Stomach (tissue), 9 donors: ENCODE measurements around the gene BUD13. TPM values are rescaled to one million over a fixed set of nuclear protein-coding genes. Genes with fewer than 3 reads are reported as not detected.

ENCODE experiments used
- DNase-seq, 2 donors: peaks; one replicate each; pipeline versions ENCODE4 v3.0.0 to v3.0.0-alpha.2; 2013 to 2019
- H3K27ac ChIP-seq, 5 donors: fragments of 200-600 bp in 4 of 5; sonication (generic) in 4 of 5; one replicate each; pipeline ENCODE4 v1.5.1; 2013 to 2019; ENCODE audit warnings: mild to moderate bottlenecking in 1 of 5, moderate library complexity in 1 of 5
- H3K27me3 ChIP-seq, 3 donors: fragments of 200-600 bp; sonication (generic); one replicate each; pipeline ENCODE4 v1.5.1; 2017 to 2019; ENCODE audit warnings: mixed run types in 1 of 3
- H3K36me3 ChIP-seq, 4 donors: fragments of 200-600 bp; sonication (generic); 1 replicate in 3 of 4; 2 replicates in 1 of 4; pipeline ENCODE4 v1.5.1; 2016 to 2019
- H3K4me1 ChIP-seq, 4 donors: fragments of 200-600 bp; sonication (generic); one replicate each; pipeline ENCODE4 v1.5.1; 2016 to 2019
- H3K4me3 ChIP-seq, 4 donors: fragments of 200-600 bp; sonication (generic) in 3 of 4; one replicate each; pipeline ENCODE4 v1.5.1; 2016 to 2019; ENCODE audit warnings: mild to moderate bottlenecking in 1 of 4
- H3K9me3 ChIP-seq, 4 donors: fragments of 200-600 bp; sonication (generic); one replicate each; pipeline ENCODE4 v1.5.1; 2016 to 2019
- CTCF ChIP-seq, 7 experiments: fragments of 450-650 bp in 4 of 7; fragments of 200-600 bp in 3 of 7; sonication (generic) in 3 of 7; IDR thresholded peaks; one replicate each; pipeline ENCODE4 v1.5.1; 2016 to 2019; ENCODE audit warnings: antibody characterized with exemption in 7 of 7, control low read depth in 2 of 7, mild to moderate bottlenecking in 1 of 7
- EP300 ChIP-seq: sonication (generic); formaldehyde crosslinking; IDR thresholded peaks from one replicate; pipeline ENCODE4 v1.6.1; 2017; ENCODE audit warnings: antibody characterized with exemption
- POLR2A ChIP-seq, 4 donors: fragments of 450-650 bp; IDR thresholded peaks; one replicate each; pipeline ENCODE4 v1.6.1; 2016; ENCODE audit warnings: antibody characterized with exemption in 4 of 4, control low read depth in 2 of 4, mild to moderate bottlenecking in 1 of 4, moderate library complexity in 1 of 4
- POLR2AphosphoS5 ChIP-seq, 3 donors: sonication (generic); formaldehyde crosslinking; IDR thresholded peaks; one replicate each; pipeline ENCODE4 v1.6.1; 2016; ENCODE audit warnings: antibody characterized with exemption in 3 of 3
- WGBS, 5 donors: extraction: QIAGEN DNeasy Blood & Tissue Kit in 3 of 5; methylation state at CpG; one replicate each; pipeline versions ENCODE4 v1.1.5 to v1.1.7; 2013 to 2018; 5-methylcytosine and 5-hydroxymethylcytosine counted together
- intact Hi-C: fragments of 100-400 bp; cut with DNase I; formaldehyde crosslinking; loops from one replicate; pipeline ENCODE4 v1.15.1; 2023; ENCODE audit warnings: low total_unique reads
- polyA plus RNA-seq, 3 donors: library from polyadenylated mRNA; stranded (reverse); fragments of 200-250 nt; gene quantifications; one replicate each; pipeline ENCODE4 v1.2.3, GENCODE V29; 2013
- total RNA-seq, 5 donors: library from RNA; depleted of rRNA; stranded (reverse); fragments of >200 nt; gene quantifications; one replicate each; pipeline versions ENCODE4 v1.1.0 to v1.2.3, GENCODE V29; 2014 to 2016
- donor health status: healthy with polysubstance abuse.
- donor health status: Bipolar disorder and iron deficiency.
- donor health status: healthy.

The BUD13 gene
- total and polyA plus RNA-seq, 8 donors = 4.1 to 21.7 (median 15.8) TPM

- Histone ChIP-seq H3K27me3 (no peaks in the 10 kb centered on the region), H3K4me3 (no peak overlapping the region), H3K4me1 (no peaks in the 10 kb centered on the region), H3K27ac (no peak overlapping the region), H3K36me3 (no peaks in the 10 kb centered on the region), H3K9me3 (no peaks in the 10 kb centered on the region)
- 84 to 92% (median 88%) methylated on average over 9 of the region's 9 CpGs for WGBS, 5 donors
- intact Hi-C loops = no loop called here
- TF ChIP-seq EP300 (no peak), CTCF (IDR thresholded peaks at IDR 0.05) (no peak), POLR2A (IDR thresholded peaks at IDR 0.05) (no peak), POLR2AphosphoS5 (IDR thresholded peaks at IDR 0.05) (no peak)
- DNase-seq = no peak
Measured at GRCh38 chr11:116819049-116819448, 46.3 kb upstream of the BUD13 start.

- TF ChIP-seq POLR2A (IDR thresholded peaks at IDR 0.05) (no peak), EP300 (no peak), POLR2AphosphoS5 (IDR thresholded peaks at IDR 0.05) (no peak), CTCF (IDR thresholded peaks at IDR 0.05) (no peak)
- intact Hi-C loops = no loop called here
- Histone ChIP-seq H3K4me1 (peaks cover 0 to 2% (median under 1%) of the 10 kb centered on the region in 4 donors), H3K9me3 (no peaks in the 10 kb centered on the region), H3K27ac (no peak overlapping the region), H3K27me3 (no peaks in the 10 kb centered on the region), H3K36me3 (no peaks in the 10 kb centered on the region), H3K4me3 (no peak overlapping the region)
- no peak for DNase-seq
- 83 to 92% (median 88%) methylated on average over 6 of the region's 6 CpGs for WGBS, 5 donors
Measured at GRCh38 chr11:116814502-116814901, 41.7 kb upstream of the BUD13 start.

- intact Hi-C loops = no loop called here
- 55 to 72% (median 67%) methylated on average over 3 to 5 of the region's 5 CpGs for WGBS, 5 donors
- peak in 1 of 2 donors; percentile 23 for DNase-seq
- no peaks in the 10 kb centered on the region for H3K27me3 ChIP-seq
- H3K9me3 ChIP-seq = no peaks in the 10 kb centered on the region
- TF ChIP-seq POLR2AphosphoS5 (IDR thresholded peaks at IDR 0.05) = no peak
- TF ChIP-seq CTCF (IDR thresholded peaks at IDR 0.05) = no peak
- TF ChIP-seq POLR2A (IDR thresholded peaks at IDR 0.05) = no peak
- TF ChIP-seq EP300 = no peak
- no peak overlapping the region for H3K4me3 ChIP-seq
- H3K27ac ChIP-seq = no peak overlapping the region
- H3K4me1 ChIP-seq = peaks cover 0 to 7% (median 3%) of the 10 kb centered on the region in 4 donors
- H3K36me3 ChIP-seq = no peaks in the 10 kb centered on the region
Measured at GRCh38 chr11:116813781-116814471, 41.1 kb upstream of the BUD13 start.

GRCh38 chr11:116813170-116813569 is 40.4 kb upstream of the BUD13 start:
- 92 to 100% (median 94%) methylated on average over 1 of the region's 1 CpG for WGBS, 5 donors
- no peaks in the 10 kb centered on the region for H3K27me3 ChIP-seq
- TF ChIP-seq EP300 (no peak), POLR2A (IDR thresholded peaks at IDR 0.05) (no peak), POLR2AphosphoS5 (IDR thresholded peaks at IDR 0.05) (no peak), CTCF (IDR thresholded peaks at IDR 0.05) (no peak)
- H3K9me3 ChIP-seq = no peaks in the 10 kb centered on the region
- H3K27ac ChIP-seq = no peak overlapping the region
- H3K4me3 ChIP-seq = no peak overlapping the region
- no peaks in the 10 kb centered on the region for H3K36me3 ChIP-seq
- peaks cover 0 to 11% (median 3%) of the 10 kb centered on the region in 4 donors for H3K4me1 ChIP-seq
- intact Hi-C loops = no loop called here
- DNase-seq = peak in 1 of 2 donors; percentile 11
